Loucy (cell line): Measurements from ENCODE around the gene RCC1.

ENCODE experiments used
- H2AFZ ChIP-seq: fragments of 200-600 bp; sonication (generic); 2 replicates; pipeline ENCODE4 v1.6.0; 2016; ENCODE audit warnings: antibody characterized with exemption, mild to moderate bottlenecking, low read length, moderate library complexity
- H3F3A ChIP-seq: fragments of 200-600 bp; 2 replicates; pipeline ENCODE4 v1.6.0; 2016; ENCODE audit warnings: antibody characterized with exemption, low read depth, mild to moderate bottlenecking
- H3K27me3 ChIP-seq: fragments of 200-600 bp; sonication (generic); 2 replicates; pipeline ENCODE4 v1.6.1; 2014; ENCODE audit warnings: low read length, mild to moderate bottlenecking; ENCODE audit not compliant: insufficient read depth, poor library complexity, severe bottlenecking
- H3K36me3 ChIP-seq: fragments of 200-600 bp; sonication (generic); 2 replicates; pipeline ENCODE4 v1.6.1; 2016; ENCODE audit warnings: low read length; ENCODE audit not compliant: insufficient read depth
- H3K4me1 ChIP-seq: fragments of 200-600 bp; sonication (generic); 2 replicates; pipeline ENCODE4 v1.5.1; 2014; ENCODE audit warnings: low read length, mild to moderate bottlenecking; ENCODE audit not compliant: insufficient read depth, poor library complexity, severe bottlenecking
- H3K4me2 ChIP-seq: fragments of 200-600 bp; sonication (generic); 2 replicates; pipeline ENCODE4 v1.6.0; 2014; ENCODE audit warnings: antibody characterized with exemption, low read length, low read depth, mild to moderate bottlenecking; ENCODE audit not compliant: poor library complexity, severe bottlenecking
- H3K4me3 ChIP-seq: fragments of 200-600 bp; sonication (generic); 2 replicates; pipeline ENCODE4 v1.5.1; 2014; ENCODE audit warnings: low read length, mild to moderate bottlenecking, mixed read lengths; ENCODE audit not compliant: poor library complexity, severe bottlenecking
- H3K79me2 ChIP-seq: fragments of 200-600 bp; sonication (generic); 2 replicates; pipeline ENCODE4 v1.6.1; 2014; ENCODE audit warnings: low read length; ENCODE audit not compliant: insufficient read depth
- H3K9ac ChIP-seq: fragments of 200-600 bp; sonication (generic); 2 replicates; pipeline ENCODE4 v1.6.0; 2014; ENCODE audit warnings: mild to moderate bottlenecking, low read depth, low read length, moderate library complexity; ENCODE audit not compliant: poor library complexity, severe bottlenecking
- H3K9me2 ChIP-seq: fragments of 200-600 bp; sonication (generic); replicated peaks from 2 replicates; pipeline ENCODE4 v1.6.1; 2016; ENCODE audit warnings: low read depth, low read length, mixed read lengths
- H3K9me3 ChIP-seq: fragments of 200-600 bp; sonication (generic); 2 replicates; pipeline ENCODE4 v1.6.1; 2014; ENCODE audit warnings: mild to moderate bottlenecking, antibody characterized with exemption, low read length, low read depth; ENCODE audit not compliant: insufficient read depth
- H4K20me1 ChIP-seq: fragments of 200-600 bp; sonication (generic); 2 replicates; pipeline ENCODE4 v1.6.0; 2014; ENCODE audit warnings: antibody characterized with exemption, low read length, mild to moderate bottlenecking; ENCODE audit not compliant: insufficient read depth, poor library complexity, severe bottlenecking
- EZH2phosphoT487 ChIP-seq: fragments of 200-600 bp; IDR thresholded peaks from 2 replicates; pipeline ENCODE4 v1.6.1; 2018; ENCODE audit warnings: antibody characterized with exemption, mild to moderate bottlenecking, moderate library complexity, borderline replicate concordance
- TF ChIP-seq, protein P1 (sequence below): fragments of 200-600 bp; sonication (generic); conservative IDR thresholded peaks from 2 replicates; pipeline ENCODE4 v1.5.1; 2014; ENCODE audit warnings: mild to moderate bottlenecking, antibody characterized with exemption, low read length

The RCC1 gene

GRCh38 chr1:28503117-28503516 lies 2.7 kb upstream of the RCC1 start:
- H3K4me2 ChIP-seq, result no peak overlapping the region
- H3K27me3 ChIP-seq, result peaks cover 14% of the 10 kb centered on the region
- TF ChIP-seq, protein P1, sequence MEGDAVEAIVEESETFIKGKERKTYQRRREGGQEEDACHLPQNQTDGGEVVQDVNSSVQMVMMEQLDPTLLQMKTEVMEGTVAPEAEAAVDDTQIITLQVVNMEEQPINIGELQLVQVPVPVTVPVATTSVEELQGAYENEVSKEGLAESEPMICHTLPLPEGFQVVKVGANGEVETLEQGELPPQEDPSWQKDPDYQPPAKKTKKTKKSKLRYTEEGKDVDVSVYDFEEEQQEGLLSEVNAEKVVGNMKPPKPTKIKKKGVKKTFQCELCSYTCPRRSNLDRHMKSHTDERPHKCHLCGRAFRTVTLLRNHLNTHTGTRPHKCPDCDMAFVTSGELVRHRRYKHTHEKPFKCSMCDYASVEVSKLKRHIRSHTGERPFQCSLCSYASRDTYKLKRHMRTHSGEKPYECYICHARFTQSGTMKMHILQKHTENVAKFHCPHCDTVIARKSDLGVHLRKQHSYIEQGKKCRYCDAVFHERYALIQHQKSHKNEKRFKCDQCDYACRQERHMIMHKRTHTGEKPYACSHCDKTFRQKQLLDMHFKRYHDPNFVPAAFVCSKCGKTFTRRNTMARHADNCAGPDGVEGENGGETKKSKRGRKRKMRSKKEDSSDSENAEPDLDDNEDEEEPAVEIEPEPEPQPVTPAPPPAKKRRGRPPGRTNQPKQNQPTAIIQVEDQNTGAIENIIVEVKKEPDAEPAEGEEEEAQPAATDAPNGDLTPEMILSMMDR, result no peak
- no peak for TF ChIP-seq EZH2phosphoT487
- no peak overlapping the region for H3K4me3 ChIP-seq
- peaks cover 26% of the 10 kb centered on the region for H3K36me3 ChIP-seq
- H3K9me2 ChIP-seq, result no peaks in the 10 kb centered on the region
- H3K4me1 ChIP-seq, result peaks cover 2% of the 10 kb centered on the region
- H2AFZ ChIP-seq, result no peak overlapping the region
- H3K9ac ChIP-seq, result no peak overlapping the region
- peaks cover 5% of the 10 kb centered on the region; the same call in 1 of the 2 replicates for H3F3A ChIP-seq
- no peaks in the 10 kb centered on the region for H3K9me3 ChIP-seq
- H3K79me2 ChIP-seq, result peaks cover 32% of the 10 kb centered on the region
- H4K20me1 ChIP-seq, result peaks cover 22% of the 10 kb centered on the region

GRCh38 chr1:28506907-28507246 lies 1.0 kb downstream of the RCC1 start:
- Histone ChIP-seq H3K4me1 (peaks cover 30% of the 10 kb centered on the region), H3K9me2 (no peaks in the 10 kb centered on the region), H3K4me2 (peak overlapping the region; percentile 94), H3K27me3 (peaks cover 22% of the 10 kb centered on the region), H3K9ac (peak overlapping the region; percentile 100), H3K79me2 (peaks cover 69% of the 10 kb centered on the region), H2AFZ (no peak overlapping the region), H3F3A (peaks cover 31% of the 10 kb centered on the region), H3K36me3 (peaks cover 46% of the 10 kb centered on the region), H3K4me3 (peak overlapping the region; percentile 81), H4K20me1 (peaks cover 59% of the 10 kb centered on the region), H3K9me3 (no peaks in the 10 kb centered on the region)
- TF ChIP-seq EZH2phosphoT487, result no peak
- TF ChIP-seq, protein P1, result no peak

DNA sequence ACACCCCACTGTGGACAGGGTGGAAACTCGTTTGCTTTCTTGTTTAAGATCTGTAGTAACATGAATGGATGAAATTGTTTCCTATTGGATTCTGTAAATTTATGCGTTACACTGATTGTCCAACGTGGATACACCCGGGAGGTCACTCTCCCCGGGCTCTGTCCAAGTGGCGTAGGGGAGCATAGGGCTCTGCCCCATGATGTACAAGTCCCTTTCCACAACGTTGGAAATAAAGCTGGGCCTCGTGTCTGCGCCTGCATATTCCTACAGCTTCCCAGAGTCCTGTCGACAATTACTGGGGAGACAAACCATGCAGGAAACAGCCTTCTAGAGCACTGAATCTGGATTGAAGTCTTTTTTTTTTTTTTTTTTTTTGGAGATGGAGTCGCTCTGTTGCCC lies 1.4 kb downstream of the RCC1 start:
- TF ChIP-seq, protein P1, result no peak
- TF ChIP-seq EZH2phosphoT487, result no peak
- H3K4me1 ChIP-seq, result peaks cover 31% of the 10 kb centered on the region
- peak overlapping the region; percentile 81 for H3K4me3 ChIP-seq
- H3K9ac ChIP-seq, result peak overlapping the region; percentile 100
- peak overlapping the region; percentile 94 for H3K4me2 ChIP-seq
- peaks cover 63% of the 10 kb centered on the region for H4K20me1 ChIP-seq
- peaks cover 50% of the 10 kb centered on the region for H3K36me3 ChIP-seq
- H2AFZ ChIP-seq, result no peak overlapping the region
- peaks cover 33% of the 10 kb centered on the region for H3F3A ChIP-seq
- H3K27me3 ChIP-seq, result peaks cover 22% of the 10 kb centered on the region
- no peaks in the 10 kb centered on the region for H3K9me2 ChIP-seq
- H3K9me3 ChIP-seq, result no peaks in the 10 kb centered on the region
- H3K79me2 ChIP-seq, result peaks cover 73% of the 10 kb centered on the region
